GM21529 (cell line): ENCODE results near the gene TUBB2B.

ENCODE experiments used
- ATAC-seq: cut with Tn5 transposase; IDR thresholded peaks from one replicate; pipeline ENCODE4 v1.9.1; 2021; ENCODE audit not compliant: unreplicated experiment

Gene TUBB2B

DNA sequence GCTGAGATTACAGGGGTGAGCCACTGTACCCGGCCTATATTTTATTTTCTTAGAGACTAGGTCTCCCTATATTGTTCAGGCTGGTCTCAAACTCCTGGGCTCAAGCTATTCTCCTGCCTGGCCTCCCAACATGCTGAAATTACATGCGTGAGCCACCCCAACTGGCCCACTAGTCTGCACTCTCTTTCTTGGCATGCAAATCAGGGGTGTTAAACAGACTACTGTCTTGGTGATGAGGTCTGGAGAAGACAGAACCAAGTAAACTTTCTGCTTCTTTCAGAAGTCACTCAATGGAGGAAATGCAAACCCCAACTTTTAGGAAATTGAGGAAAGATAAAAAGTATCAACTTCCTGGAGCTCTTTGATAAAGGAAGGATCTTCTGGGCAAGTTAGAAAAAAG, 8.0 kb upstream of the TUBB2B start:
- ATAC-seq: no peak

DNA sequence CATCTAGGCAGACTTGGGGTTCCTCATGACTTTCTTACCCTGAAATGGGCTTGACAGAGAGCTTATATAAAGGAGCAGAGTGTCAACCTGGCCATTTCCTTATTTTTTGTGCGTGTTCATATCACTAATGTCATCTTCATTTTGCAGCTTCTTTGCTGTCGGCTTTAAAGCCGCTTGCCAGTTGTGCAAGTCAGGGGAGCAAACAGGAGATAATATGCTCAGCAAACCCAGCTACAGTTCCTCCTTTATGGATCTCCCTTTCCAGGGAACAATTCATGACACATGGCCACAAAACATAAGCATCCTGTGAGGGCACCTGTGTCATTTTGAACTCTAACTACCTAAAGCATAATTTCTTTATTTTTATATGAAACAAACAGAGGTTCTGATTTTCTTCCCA, 6.5 kb upstream of the TUBB2B start:
- ATAC-seq: no peak

DNA sequence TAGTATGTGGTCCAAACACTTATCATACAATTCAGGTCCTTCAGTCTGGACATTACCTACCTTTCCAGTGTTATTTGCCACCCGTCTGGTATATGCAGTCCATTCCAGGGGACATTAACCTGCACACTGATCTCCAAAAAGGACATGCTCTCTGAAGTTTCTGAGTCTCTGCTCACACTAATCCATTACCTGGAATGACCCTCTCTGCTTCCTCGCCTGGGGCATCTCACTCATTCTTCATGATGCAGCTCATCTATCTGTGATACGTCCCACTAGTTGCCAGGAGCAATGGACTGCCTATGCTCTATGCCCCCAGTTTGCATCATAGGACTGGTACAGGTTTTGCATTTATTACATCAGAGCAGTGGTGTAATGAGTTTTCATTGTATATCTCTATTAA, 5.9 kb upstream of the TUBB2B start:
- no peak for ATAC-seq

DNA sequence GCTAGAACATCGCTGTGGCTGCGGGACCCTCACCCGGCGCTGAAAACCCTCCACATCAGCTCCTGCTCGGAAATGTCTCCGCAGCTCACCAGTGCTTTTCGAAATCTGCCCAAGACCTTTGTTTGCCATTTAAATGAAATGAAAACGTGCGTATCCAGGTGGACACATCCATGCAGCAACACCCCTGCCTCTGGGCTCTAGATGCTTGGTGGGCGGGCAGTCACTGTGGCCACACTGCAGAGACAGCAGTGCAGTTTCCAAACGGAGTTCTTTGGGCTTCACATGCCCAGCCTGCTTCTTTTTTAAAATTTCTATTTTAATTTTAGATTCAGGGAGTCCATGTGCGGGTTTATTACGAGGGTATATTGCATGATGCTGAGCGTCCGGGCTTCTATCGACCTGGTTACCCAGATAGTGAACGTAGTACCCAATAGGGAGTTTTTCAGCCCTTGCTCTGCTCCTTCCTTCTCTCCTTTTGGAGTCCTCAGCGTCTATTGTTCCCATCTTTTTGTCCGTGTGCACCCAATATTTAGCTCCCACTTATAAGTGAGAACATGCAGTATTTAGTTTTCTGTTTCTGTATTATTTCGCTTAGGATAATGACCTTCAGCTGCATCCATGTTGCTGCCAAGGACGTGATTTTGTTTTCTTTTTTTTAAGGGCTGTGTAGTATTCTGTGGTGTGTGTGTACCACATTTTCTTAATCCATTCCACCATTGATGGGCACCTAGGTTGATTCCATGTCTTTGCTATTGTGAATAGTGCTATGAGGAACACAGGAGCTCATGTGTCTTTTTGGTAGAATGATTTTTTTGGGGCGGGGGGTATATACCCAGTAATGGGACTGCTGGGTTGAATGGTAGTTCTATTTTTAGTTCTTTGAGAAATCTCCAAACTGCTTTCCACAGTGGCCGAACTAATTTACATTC, 4.8 kb upstream of the TUBB2B start:
- ATAC-seq: no peak

DNA sequence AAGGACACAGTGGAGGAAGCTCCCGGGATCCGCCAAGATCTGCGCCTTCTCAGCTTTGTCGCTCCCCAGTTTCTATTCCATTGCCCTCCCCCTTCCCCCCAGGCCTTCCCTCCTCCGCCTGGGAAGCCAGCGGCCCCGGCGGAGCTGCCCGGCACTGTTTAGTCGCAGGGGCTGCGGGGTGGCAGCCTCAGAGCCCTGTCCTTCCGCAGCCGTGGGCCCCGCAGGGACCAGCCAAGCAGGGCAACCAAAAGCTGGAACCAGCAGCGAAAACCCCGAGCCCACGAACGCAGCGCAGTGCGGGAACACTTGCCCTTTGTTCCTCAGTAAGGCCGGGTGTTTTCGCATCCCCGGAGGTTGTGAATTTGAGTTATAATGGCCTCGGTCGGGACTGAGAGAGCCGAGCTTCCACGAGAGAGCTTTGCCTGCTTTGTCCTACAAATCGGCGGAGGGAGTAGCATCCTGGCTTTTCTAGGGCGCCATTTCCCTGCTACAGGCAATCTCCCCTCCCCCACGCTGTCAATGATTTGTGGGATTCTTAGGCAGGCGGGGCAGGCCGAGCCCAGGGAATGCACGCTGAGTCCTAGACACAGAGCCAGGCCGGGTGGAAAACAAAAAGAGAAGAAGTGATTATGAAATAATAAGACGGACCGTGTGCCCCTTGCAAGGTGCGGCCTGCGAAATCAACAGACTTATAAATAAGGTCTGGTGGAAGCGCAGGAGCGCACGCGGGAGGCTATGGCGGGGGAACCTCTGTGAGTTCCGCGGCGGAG, 4.0 kb upstream of the TUBB2B start:
- no peak for ATAC-seq

DNA sequence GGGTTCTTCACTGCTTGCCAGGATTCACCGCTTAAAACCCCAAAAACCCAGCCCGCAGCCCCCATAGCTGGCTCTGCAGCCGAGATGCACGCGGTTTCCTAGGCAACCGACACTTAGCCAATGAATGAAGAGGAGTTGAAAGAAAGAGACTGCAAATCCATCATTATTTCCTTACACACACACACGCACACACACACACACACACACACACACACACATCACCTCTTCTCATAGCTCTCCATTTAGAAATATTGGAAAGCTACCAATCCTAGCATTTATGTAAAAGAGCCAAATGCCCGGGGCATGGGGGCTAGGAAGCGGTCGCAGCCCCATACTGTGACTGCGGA, 3.4 kb upstream of the TUBB2B start:
- no peak for ATAC-seq

DNA sequence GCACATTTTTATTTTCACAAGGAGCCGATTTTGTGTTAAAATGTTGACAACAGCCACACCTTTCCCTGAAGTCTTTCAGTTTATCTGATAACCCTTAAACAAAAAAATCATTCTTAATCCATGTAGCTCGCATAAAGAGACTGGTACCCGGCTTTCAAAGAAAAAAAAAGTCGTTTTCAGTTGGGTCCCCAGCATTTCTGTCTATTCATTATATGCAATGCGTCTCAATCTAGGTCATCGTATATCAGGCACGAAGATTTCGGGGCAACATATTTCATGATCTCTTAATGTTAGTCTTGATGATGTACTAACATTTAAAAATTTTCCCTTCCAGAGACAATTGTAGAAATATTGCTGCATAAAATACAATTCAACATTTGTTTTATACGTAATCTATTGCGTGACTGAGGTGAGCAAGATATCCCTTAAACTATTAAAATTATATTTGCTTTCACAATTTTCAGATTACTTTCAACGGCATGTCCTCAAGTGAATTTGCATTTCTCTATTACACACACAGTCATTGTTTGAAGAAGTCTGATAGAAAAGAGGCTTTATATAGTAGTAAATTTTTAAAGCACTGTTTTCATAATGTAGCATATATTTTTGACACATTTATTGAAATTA, 2.9 kb upstream of the TUBB2B start:
- no peak for ATAC-seq

DNA sequence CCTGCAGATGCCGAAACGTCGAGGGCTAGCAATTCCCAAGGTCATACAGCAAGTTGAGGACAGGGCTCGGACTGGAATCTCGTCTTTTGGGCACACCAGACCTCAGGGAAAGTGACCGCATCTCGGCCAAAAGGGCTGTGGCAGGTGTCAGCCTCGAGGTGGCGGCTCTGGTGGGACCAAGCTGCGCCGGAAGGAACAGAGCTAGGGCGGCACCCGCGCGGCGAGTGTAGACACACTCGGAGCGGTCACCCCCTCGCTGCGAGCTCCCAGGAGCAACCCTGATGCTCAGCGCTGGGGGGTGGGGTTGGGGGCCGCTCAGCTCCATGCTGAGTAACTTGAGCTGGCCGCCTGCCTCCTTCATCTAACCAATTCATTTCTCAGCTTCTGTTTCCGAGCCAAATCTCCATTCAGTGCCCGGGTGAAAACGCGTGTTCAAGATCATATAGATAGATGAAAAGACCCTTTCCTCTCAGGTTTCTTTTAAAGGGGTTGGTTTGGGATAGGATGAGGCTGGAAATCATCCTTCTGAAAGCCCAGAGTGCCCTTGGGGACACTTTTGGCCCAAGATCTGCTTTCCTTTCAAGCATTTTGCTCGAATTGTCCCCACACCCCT, 2.2 kb upstream of the TUBB2B start:
- ATAC-seq: no peak

DNA sequence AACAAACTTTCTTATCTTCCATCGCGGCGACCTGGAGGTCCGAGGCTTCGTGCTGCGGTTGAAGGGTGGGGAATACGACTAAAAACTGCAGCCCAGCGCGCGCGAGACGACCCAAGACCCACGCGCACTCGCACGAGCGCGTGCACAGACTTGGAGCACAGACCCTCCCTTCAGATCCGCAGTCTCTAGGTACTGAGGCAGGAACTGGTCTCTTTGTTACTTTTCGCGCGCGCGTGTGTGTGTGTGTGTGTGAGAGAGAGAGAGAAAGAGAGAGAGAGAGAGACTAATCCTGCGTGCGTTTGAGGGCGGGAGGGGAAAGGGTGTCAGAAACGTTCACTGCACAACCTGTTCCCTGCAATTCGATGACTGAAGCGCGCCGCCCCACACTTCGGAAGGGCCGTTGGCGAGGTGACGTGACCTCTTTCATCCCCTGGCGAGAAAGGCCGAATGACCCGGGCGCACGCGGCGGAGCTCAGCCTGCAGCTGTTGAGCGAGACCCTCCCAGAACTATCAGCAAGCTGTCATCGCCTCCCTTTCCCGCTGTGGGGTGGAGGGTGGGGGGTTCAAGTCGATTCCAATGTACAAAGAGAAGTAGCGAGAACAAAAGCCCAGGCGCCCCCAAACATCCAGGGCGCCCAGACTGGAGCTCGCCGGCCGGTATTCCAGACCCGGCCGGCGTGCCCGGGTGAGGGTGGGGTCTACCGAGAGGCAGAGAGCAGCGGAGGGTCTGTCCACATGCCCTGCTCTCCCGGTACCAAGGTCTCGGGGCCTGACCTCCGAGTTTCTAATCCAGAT, 1.5 kb upstream of the TUBB2B start:
- ATAC-seq: no peak

DNA sequence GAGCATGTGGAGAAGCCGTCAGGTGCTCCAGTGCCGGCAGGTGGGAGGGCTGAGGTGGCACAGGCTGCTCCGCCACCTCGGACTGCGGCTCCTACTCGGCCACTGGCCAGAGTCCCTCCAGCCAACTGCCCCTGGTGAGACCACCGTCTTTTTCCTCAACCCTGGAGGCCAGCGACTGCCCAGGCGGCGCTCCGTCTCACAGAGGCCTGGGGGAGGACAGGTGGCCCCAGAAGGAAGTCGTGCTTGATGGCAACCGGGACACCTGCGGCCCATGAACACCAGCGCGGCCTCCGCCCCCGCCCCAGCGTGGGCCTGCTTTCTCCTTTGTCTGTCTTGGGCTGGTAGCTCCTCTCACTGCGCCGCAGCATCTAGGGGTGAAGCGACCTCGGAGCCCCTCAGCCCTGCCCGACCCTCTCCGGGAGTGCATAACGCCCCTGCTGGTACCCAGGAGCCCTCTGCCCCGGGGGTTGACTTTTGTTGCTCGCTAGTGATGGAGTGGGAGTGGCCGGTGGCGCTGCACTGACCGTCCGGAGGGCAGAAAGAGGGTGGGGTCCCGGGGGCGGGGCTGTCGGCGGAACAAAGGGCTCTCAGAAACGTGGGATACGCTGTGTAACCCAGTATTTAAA, 706 bp upstream of the TUBB2B start:
- no peak for ATAC-seq

DNA sequence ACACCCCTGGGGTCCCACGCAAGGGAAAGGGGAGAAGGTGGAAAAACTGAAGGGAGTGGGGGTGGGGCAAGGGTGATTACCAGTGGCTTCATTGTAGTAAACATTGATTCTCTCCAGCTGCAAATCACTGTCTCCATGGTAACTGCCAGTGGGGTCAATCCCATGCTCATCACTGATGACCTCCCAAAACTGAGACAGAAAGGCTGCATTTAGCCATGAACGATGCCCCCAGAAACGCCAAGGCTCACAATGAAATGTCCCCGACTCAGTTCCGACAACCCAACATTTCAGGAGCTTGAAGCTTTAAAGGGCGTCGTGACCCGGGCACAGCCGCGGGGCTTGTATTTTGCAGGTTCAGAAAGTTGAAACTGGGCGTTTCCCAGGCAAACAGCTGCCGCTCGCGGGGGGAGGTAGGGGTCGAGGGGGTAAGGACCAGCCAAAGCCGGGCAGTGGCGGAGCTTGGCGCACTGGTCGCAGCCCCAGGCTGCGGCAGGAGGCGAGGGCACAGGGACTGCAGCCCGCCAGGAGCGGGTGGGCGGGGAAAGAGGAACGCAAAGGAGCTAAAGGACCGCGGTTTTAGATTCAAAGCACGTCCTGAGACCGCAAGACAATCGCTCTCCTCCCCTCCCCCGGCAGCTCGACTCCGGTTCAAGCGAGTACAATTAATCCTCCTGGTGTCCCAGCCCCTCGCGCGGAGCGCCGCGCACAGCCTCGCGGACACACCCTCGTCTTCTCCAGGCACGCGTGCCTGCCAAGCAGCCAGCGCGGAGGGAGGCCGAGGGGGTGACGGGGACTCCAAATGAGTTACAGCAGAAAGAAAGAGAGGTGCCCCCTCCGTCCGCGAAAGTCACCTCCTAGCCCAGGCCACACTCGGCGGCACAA, 731 bp downstream of the TUBB2B start:
- ATAC-seq: no peak

DNA sequence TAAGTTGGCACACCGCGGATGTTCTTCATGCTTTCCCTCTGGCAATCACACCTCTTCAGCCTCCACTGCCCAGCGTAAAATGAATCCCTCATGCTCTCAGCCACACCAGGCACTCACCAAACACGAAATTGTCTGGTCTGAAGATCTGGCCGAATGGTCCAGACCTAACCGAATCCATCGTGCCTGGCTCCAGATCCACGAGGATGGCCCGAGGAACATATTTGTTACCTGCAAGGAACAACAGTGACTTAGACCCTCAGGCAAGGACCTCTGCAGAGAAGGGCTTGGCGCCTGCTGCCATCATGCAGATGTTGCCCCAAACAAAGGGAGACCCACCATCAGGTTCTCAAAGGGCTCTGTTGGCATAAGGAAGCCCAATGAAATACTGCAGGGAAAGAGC, 1.4 kb downstream of the TUBB2B start:
- no peak for ATAC-seq

DNA sequence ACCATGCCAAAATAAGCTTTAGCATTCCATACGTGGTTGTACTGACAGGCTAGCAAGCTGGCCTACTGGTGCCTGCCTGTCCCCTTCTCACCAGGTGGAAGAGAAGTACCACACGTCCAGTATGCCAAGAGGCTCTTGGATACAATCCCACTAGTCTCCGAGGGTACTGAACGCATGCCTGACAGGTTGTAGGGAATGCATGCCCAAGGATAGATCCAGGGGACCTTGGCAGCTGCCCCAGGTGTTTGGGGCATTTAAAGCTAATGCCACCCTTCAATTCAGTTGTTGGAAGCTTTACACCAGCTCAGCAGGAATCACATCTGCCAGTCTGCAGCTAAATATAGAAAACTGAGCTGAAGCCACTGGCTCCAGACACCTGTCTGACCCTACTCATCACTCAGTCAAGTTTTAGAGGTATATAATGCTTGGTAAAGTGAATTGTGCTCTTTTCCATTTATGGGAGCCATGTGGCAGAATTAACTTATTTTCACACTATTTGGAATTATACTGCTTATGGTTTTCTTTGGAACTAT, 4.9 kb downstream of the TUBB2B start:
- no peak for ATAC-seq

DNA sequence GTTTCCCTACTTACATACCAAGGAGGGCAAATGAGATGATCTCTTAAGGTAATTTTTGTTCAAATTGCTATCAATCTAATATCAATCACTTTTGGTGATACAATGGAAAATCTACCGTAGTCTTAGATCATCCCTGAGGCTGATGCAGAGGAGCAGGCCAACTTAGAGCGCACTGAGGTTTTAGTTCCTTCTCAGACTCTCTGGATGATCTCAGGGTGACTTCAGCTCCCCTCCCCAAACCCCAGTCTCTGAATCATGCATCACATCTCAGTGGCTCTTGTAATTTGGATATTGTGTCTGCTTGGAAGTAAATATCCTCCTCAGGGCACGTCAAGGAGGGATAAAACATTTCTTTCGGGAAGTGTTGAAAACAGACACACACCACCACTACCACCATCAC, 5.9 kb downstream of the TUBB2B start:
- ATAC-seq: no peak

DNA sequence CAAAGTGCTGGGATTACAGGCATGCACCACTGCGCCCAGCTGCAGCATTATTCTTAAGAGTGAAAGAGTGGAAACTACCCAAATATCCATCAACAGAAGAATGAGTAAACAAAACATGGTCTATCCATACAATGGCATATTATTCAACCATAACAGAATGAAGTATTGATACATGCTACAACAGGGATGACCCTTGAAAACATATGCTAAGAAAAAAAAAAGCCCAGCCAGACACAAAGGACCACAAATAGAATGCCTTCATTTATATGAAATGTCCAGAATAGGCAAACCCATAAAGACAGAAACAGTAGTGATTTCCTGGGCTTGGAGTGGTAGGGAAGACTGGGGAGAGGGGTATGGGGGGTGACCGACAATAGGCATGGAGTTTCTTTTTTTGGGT, 7.1 kb downstream of the TUBB2B start:
- ATAC-seq: no peak

DNA sequence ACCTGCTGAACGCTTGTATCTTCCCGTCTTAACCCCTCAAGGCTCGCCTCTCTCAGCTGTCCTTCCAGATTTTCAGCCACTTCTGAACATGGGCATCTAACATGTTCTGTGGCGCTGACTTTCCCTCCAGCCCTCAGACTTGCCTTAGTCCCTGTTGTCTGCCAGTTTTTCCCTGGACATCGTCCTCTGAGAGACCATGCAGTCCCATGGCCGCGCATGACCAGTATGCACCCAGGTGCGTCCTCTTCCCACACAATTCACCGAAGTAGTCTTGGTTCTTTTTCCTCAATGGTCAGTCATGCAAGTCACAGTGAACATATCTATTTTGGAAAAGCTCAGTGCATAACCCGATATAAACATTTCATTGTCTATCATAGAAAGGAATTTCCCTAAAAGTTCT, 9.2 kb downstream of the TUBB2B start:
- no peak for ATAC-seq

DNA sequence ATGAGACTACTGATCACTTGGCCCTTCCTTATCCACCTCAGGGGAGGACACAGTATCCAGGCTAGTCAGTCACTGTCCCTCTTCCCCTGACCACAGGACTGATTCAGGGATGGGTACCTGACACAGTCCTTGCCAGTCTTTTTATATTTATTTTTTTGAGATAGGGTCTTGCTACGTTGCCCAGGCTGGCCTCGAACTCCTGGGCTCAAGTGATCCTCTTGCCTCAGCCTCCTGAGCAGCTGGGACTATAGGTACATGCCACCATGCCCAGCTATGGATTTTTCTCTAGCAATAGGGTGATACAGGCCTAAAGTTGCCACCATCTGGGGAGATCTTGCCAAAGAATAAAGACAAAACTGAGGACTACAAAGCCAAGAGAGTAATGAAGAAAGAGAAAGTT, 10.2 kb downstream of the TUBB2B start:
- no peak for ATAC-seq

DNA sequence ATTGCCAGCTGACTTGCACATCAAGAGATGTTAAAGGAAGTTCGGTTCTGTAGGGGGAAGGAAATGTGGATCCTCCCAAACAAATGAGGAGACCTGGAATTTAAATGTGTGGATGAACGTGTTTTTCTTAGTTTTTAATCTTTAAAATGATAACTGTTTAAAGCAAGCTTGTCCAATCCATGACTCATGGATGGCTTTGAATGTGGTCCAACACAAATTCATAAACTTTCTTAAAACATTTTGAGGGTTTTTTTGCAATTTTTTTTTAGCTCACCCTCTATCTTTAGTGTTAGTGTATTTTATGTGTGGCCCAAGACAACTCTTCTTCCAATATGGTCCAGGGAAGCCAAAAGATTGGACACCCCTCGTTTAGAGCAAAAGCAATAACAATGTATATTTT, 12.6 kb downstream of the TUBB2B start:
- no peak for ATAC-seq

DNA sequence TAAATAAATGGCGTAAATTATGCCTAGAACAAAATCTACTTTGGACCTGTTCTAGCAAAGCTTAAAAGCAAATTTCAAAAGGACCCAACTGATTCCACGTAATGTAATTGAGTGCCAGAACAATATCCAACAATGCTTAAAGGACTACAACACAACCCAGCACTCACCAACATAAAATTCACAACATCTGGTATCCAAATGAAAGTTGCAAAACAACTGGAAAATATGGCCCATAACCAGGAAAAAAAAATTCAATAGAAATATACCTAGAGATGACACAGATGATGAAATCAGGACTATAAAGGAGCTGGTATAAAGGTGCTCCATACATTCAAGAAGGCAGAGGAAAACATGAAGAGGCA, 14.1 kb downstream of the TUBB2B start:
- no peak for ATAC-seq
